CD14-positive monocyte (primary cell): ENCODE results near the gene ZNRF1. TPM values are rescaled to one million over a fixed set of nuclear protein-coding genes. Genes with fewer than 3 reads are reported as not detected.

Source experiments
- DNase-seq, 3 donors: peaks; one replicate each; pipeline ENCODE4 v3.0.0-alpha.2; 2011 to 2022
- H2AFZ ChIP-seq: 2 replicates; pipeline ENCODE4 v1.6.0; 2012; ENCODE audit warnings: mild to moderate bottlenecking, low read depth, low read length, inconsistent platforms; ENCODE audit not compliant: insufficient read depth, poor library complexity, severe bottlenecking
- H3K27ac ChIP-seq, 2 donors: 1 replicate in 1 of 2; 2 replicates in 1 of 2; pipeline ENCODE4 v1.5.1; 2012 to 2013; ENCODE audit warnings: low read length in 2 of 2, control low read depth in 1 of 2, inconsistent platforms in 1 of 2, low read depth in 1 of 2, mild to moderate bottlenecking in 1 of 2
- H3K27me3 ChIP-seq, 2 donors: one replicate each; pipeline versions ENCODE4 v1.6.0 to v1.6.1; 2011 to 2013; ENCODE audit warnings: low read length in 2 of 2; ENCODE audit not compliant: control insufficient read depth in 2 of 2, insufficient read depth in 2 of 2
- H3K36me3 ChIP-seq, 2 donors: replicated peaks in 1 of 2; 1 replicate in 1 of 2; 2 replicates in 1 of 2; pipeline versions ENCODE4 v1.5.1 to v1.6.1; 2012 to 2013; ENCODE audit warnings: low read length in 2 of 2, control low read depth in 1 of 2, inconsistent platforms in 1 of 2, mild to moderate bottlenecking in 1 of 2; ENCODE audit not compliant: insufficient read depth in 2 of 2, control insufficient read depth in 1 of 2
- H3K4me1 ChIP-seq, 2 donors: 1 replicate in 1 of 2; 2 replicates in 1 of 2; pipeline versions ENCODE4 v1.5.1 to v1.6.1; 2012 to 2013; ENCODE audit warnings: low read length in 2 of 2, control low read depth in 1 of 2, inconsistent platforms in 1 of 2, mild to moderate bottlenecking in 1 of 2, moderate library complexity in 1 of 2; ENCODE audit not compliant: insufficient read depth in 2 of 2, control insufficient read depth in 1 of 2
- H3K4me2 ChIP-seq: replicated peaks from 2 replicates; pipeline ENCODE3; 2012; ENCODE audit warnings: low read length, moderate library complexity, mild to moderate bottlenecking; ENCODE audit not compliant: poor library complexity, severe bottlenecking; ENCODE audit errors: extremely low read depth
- H3K4me3 ChIP-seq, 3 experiments: fragments of 200-600 bp in 1 of 3; sonication (generic) in 1 of 3; replicated peaks in 1 of 3; 1 replicate in 2 of 3; 2 replicates in 1 of 3; pipeline ENCODE4 v1.5.1; 2011 to 2013; ENCODE audit warnings: low read length in 3 of 3, mild to moderate bottlenecking in 3 of 3, control low read depth in 2 of 3, low read depth in 2 of 3, inconsistent platforms in 1 of 3, moderate library complexity in 1 of 3
- H3K79me2 ChIP-seq: 2 replicates; pipeline ENCODE4 v1.6.0; 2012; ENCODE audit warnings: mild to moderate bottlenecking, control low read depth, inconsistent platforms, low read length, moderate library complexity; ENCODE audit not compliant: insufficient read depth
- H3K9ac ChIP-seq: 2 replicates; pipeline ENCODE4 v1.6.0; 2017; ENCODE audit warnings: low read length, mild to moderate bottlenecking; ENCODE audit not compliant: insufficient read depth, poor library complexity, severe bottlenecking
- H3K9me3 ChIP-seq, 2 donors: replicated peaks in 1 of 2; 1 replicate in 1 of 2; 2 replicates in 1 of 2; pipeline versions ENCODE4 v1.5.1 to v1.6.1; 2012 to 2013; ENCODE audit warnings: low read length in 2 of 2, control low read depth in 1 of 2; ENCODE audit not compliant: control insufficient read depth in 1 of 2, insufficient read depth in 1 of 2
- H4K20me1 ChIP-seq: 2 replicates; pipeline ENCODE4 v1.6.0; 2012; ENCODE audit warnings: mild to moderate bottlenecking, low read length, control low read depth, moderate library complexity; ENCODE audit not compliant: insufficient read depth
- H3K27ac Mint-ChIP-seq, 7 donors: one replicate each; pipeline ENCODE4 v1.8.0; 2020; ENCODE audit warnings: mild to moderate bottlenecking in 7 of 7, mixed read lengths in 7 of 7, moderate library complexity in 6 of 7, inconsistent platforms in 2 of 7
- H3K27me3 Mint-ChIP-seq, 3 donors: one replicate each; pipeline ENCODE4 v1.8.0; 2021 to 2022; ENCODE audit warnings: low read depth in 3 of 3, mild to moderate bottlenecking in 3 of 3, mixed read lengths in 3 of 3, moderate library complexity in 3 of 3, inconsistent platforms in 1 of 3
- H3K36me3 Mint-ChIP-seq, 2 donors: one replicate each; pipeline ENCODE4 v1.8.0; 2020; ENCODE audit warnings: mixed read lengths in 2 of 2, inconsistent platforms in 1 of 2, mild to moderate bottlenecking in 1 of 2
- H3K4me1 Mint-ChIP-seq: one replicate; pipeline ENCODE4 v1.8.0; 2020; ENCODE audit warnings: mild to moderate bottlenecking, mixed read lengths
- H3K4me3 Mint-ChIP-seq, 2 donors: one replicate each; pipeline ENCODE4 v1.8.0; 2020; ENCODE audit warnings: mild to moderate bottlenecking in 2 of 2, mixed read lengths in 2 of 2, moderate library complexity in 1 of 2
- H3K9me3 Mint-ChIP-seq, 7 donors: one replicate each; pipeline ENCODE4 v1.8.0; 2020 to 2022; ENCODE audit warnings: mixed read lengths in 7 of 7, mild to moderate bottlenecking in 6 of 7, moderate library complexity in 6 of 7, inconsistent platforms in 2 of 7
- WGBS: methylation state at CpG from one replicate; pipeline ENCODE4 v1.1.5; 2013; ENCODE audit warnings: missing lambda C conversion rate; ENCODE audit not compliant: insufficient coverage; 5-methylcytosine and 5-hydroxymethylcytosine counted together
- intact Hi-C, 2 donors: fragments of 100-400 bp; cut with micrococcal nuclease; formaldehyde crosslinking; loops; one replicate each; pipeline versions ENCODE4 v1.15.0 to v1.15.1; 2023
- polyA plus RNA-seq, 3 donors: library from polyadenylated mRNA; depleted of rRNA in 1 of 3; unstranded in 2 of 3; stranded (reverse) in 1 of 3; fragments of 300-500 nt in 2 of 3; fragments of >200 nt in 1 of 3; fragmentation: Illumina TruSeq in 2 of 3; gene quantifications; 1 replicate in 2 of 3; 2 replicates in 1 of 3; pipeline ENCODE4 v1.2.3, GENCODE V29; 2012 to 2021
- TF ChIP-seq, protein P1 (sequence below): fragments of 200-600 bp; IDR thresholded peaks from one replicate; pipeline ENCODE4 v1.8.0; 2022; ENCODE audit warnings: antibody characterized with exemption, mild to moderate bottlenecking

The ZNRF1 gene
- polyA plus RNA-seq, 3 donors, result 1.9 to 5.3 (median 4.3) TPM

DNA sequence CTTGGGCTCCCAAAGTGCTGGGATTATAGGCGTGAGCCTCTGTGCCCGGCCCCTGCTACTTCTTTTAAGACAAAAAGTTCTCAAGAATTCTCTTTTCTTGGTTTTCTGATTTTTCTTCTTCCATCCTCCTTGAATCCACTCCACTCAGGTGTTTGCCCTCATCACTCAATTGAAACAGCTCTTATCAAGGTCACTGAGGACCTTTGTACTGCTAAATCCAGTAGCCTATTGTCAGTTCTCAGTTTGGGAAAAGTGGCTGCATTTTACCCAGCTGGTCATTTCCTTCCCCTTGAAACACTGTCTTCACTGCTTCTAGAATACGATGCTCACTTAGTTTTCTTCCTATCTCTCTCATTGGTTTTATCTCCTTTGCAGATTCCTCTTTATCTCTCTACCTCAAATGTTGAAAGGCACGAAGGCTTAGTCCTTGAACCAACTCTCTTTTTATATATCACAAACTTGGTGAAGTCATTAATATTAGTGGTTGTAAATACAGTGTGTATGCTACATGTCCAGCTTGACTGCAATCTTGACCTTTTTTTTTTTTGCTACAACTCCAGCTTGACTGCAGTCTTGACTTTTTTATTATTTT, 29.8 kb downstream of the ZNRF1 start:
- Histone ChIP-seq H3K9me3 (no peaks in the 10 kb centered on the region), H3K4me2 (no peak overlapping the region), H3K79me2 (peaks cover 70% of the 10 kb centered on the region), H2AFZ (no peak overlapping the region), H3K4me1 (peaks cover 23 to 26% of the 10 kb centered on the region in 2 donors), H3K36me3 (no peaks in the 10 kb centered on the region), H3K27ac (no peak overlapping the region), H3K4me3 (no peak overlapping the region), H3K9ac (no peak overlapping the region), H4K20me1 (no peaks in the 10 kb centered on the region), H3K27me3 (no peaks in the 10 kb centered on the region)
- TF ChIP-seq, protein P1, sequence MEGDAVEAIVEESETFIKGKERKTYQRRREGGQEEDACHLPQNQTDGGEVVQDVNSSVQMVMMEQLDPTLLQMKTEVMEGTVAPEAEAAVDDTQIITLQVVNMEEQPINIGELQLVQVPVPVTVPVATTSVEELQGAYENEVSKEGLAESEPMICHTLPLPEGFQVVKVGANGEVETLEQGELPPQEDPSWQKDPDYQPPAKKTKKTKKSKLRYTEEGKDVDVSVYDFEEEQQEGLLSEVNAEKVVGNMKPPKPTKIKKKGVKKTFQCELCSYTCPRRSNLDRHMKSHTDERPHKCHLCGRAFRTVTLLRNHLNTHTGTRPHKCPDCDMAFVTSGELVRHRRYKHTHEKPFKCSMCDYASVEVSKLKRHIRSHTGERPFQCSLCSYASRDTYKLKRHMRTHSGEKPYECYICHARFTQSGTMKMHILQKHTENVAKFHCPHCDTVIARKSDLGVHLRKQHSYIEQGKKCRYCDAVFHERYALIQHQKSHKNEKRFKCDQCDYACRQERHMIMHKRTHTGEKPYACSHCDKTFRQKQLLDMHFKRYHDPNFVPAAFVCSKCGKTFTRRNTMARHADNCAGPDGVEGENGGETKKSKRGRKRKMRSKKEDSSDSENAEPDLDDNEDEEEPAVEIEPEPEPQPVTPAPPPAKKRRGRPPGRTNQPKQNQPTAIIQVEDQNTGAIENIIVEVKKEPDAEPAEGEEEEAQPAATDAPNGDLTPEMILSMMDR, result no peak
- intact Hi-C loops, result loop anchor here in 1 of 2 donors (5.0 kb wide), 1 partner anchor 34 kb away; no protein-coding TSS in a partner anchor
- WGBS, result 100% methylated on average over 2 of the region's 4 CpGs
- Mint-ChIP-seq H3K27me3 (peaks cover 0 to 2% (median 0%) of the 10 kb centered on the region in 3 donors), H3K4me3 (no peak overlapping the region), H3K9me3 (no peaks in the 10 kb centered on the region), H3K27ac (no peak overlapping the region), H3K36me3 (no peaks in the 10 kb centered on the region), H3K4me1 (peaks cover 26% of the 10 kb centered on the region)
- DNase-seq, result no peak

DNA sequence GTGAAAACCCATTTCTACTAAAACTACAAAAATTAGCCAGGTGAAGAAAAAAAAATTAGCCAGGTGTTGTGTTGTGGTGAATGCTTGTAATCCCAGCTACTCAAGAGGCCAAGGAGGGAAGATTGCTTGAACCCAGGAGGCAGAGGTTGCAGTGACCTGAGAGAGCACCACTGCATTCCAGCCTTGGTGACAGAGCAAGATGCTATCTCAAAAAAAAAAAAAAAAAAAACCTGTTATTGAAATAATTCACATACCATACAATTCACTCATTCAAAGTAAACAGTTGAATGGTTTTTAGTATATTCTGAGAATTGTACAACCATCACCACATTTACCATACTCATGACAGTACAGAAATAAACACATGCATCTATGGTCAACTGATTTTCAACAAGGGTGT, 31.0 kb downstream of the ZNRF1 start:
- no peaks in the 10 kb centered on the region for H4K20me1 ChIP-seq
- Mint-ChIP-seq H3K27ac (no peak overlapping the region), H3K4me3 (no peak overlapping the region), H3K9me3 (no peaks in the 10 kb centered on the region), H3K4me1 (peaks cover 21% of the 10 kb centered on the region), H3K27me3 (peaks cover 0 to 2% (median 0%) of the 10 kb centered on the region in 3 donors), H3K36me3 (no peaks in the 10 kb centered on the region)
- no peak overlapping the region for H3K4me2 ChIP-seq
- H3K4me3 ChIP-seq, result no peak overlapping the region
- no peak overlapping the region for H2AFZ ChIP-seq
- H3K9me3 ChIP-seq, result no peaks in the 10 kb centered on the region
- TF ChIP-seq, protein P1, result no peak
- intact Hi-C loops, result loop anchor here in 1 of 2 donors (5.0 kb wide), 1 partner anchor 32 kb away; no protein-coding TSS in a partner anchor
- H3K9ac ChIP-seq, result no peak overlapping the region
- H3K79me2 ChIP-seq, result peaks cover 75% of the 10 kb centered on the region
- H3K27me3 ChIP-seq, result no peaks in the 10 kb centered on the region
- H3K27ac ChIP-seq, result no peak overlapping the region
- no peaks in the 10 kb centered on the region for H3K36me3 ChIP-seq
- no peak for DNase-seq
- H3K4me1 ChIP-seq, result peaks cover 14 to 16% of the 10 kb centered on the region in 2 donors
